MM.1S (cell line): ENCODE data around the gene PDPN.

Experiments used
- DNase-seq: peaks from one replicate; pipeline ENCODE4 v3.0.0-alpha.2; 2015
- H2AFZ ChIP-seq: fragments of 300-600 bp; sonication (generic); 2 replicates; pipeline ENCODE4 v1.6.0; 2016; ENCODE audit warnings: antibody characterized with exemption, low read length
- H3F3A ChIP-seq: fragments of 300-600 bp; sonication (generic); 2 replicates; pipeline ENCODE4 v1.6.1; 2016; ENCODE audit warnings: mild to moderate bottlenecking, antibody characterized with exemption, low read length, moderate library complexity, mixed read lengths; ENCODE audit not compliant: insufficient read depth
- H3K27ac ChIP-seq: fragments of 300-600 bp; sonication (generic); 2 replicates; pipeline ENCODE4 v1.5.1; 2016; ENCODE audit warnings: mild to moderate bottlenecking, low read length
- H3K27me3 ChIP-seq: fragments of 300-600 bp; sonication (generic); replicated peaks from 2 replicates; pipeline ENCODE4 v1.6.0; 2016; ENCODE audit warnings: low read length; ENCODE audit not compliant: insufficient read depth
- H3K36me3 ChIP-seq: fragments of 300-600 bp; sonication (generic); replicated peaks from 2 replicates; pipeline ENCODE4 v1.6.1; 2016; ENCODE audit warnings: mild to moderate bottlenecking, low read length, mixed read lengths; ENCODE audit not compliant: insufficient read depth
- H3K4me1 ChIP-seq: fragments of 300-600 bp; sonication (generic); 2 replicates; pipeline ENCODE4 v1.6.1; 2016; ENCODE audit warnings: low read length, mixed read lengths
- H3K4me2 ChIP-seq: fragments of 300-600 bp; sonication (generic); 2 replicates; pipeline ENCODE4 v1.6.0; 2016; ENCODE audit warnings: low read depth, low read length
- H3K4me3 ChIP-seq: fragments of 300-600 bp; sonication (generic); 2 replicates; pipeline ENCODE4 v1.5.1; 2016; ENCODE audit warnings: low read length, mixed read lengths
- H3K79me2 ChIP-seq: fragments of 300-600 bp; sonication (generic); 2 replicates; pipeline ENCODE4 v1.6.1; 2016; ENCODE audit warnings: mixed run types, low read length, mixed read lengths
- H3K9ac ChIP-seq: fragments of 300-600 bp; sonication (generic); 2 replicates; pipeline ENCODE4 v1.6.1; 2016; ENCODE audit warnings: low read length, mixed read lengths
- H3K9me2 ChIP-seq: fragments of 300-600 bp; sonication (generic); replicated peaks from 2 replicates; pipeline ENCODE4 v1.6.1; 2016; ENCODE audit warnings: mild to moderate bottlenecking, low read length, mixed read lengths; ENCODE audit not compliant: insufficient read depth
- H3K9me3 ChIP-seq: fragments of 300-600 bp; sonication (generic); replicated peaks from 2 replicates; pipeline ENCODE4 v1.6.1; 2016; ENCODE audit warnings: mild to moderate bottlenecking, low read length, mixed read lengths; ENCODE audit not compliant: insufficient read depth
- H4K20me1 ChIP-seq: fragments of 300-600 bp; sonication (generic); 2 replicates; pipeline ENCODE4 v1.6.1; 2016; ENCODE audit warnings: mild to moderate bottlenecking, low read length, moderate library complexity, mixed read lengths; ENCODE audit not compliant: insufficient read depth
- CTCF ChIP-seq: fragments of 300-600 bp; sonication (generic); IDR thresholded peaks from 2 replicates; pipeline ENCODE4 v1.5.1; 2016; ENCODE audit warnings: antibody characterized with exemption, low read length, mixed read lengths
- EZH2 ChIP-seq: fragments of 300-600 bp; sonication (generic); optimal IDR thresholded peaks from 2 replicates; pipeline ENCODE3; 2017; ENCODE audit warnings: low read depth, mild to moderate bottlenecking, antibody characterized with exemption, low read length, mixed read lengths
- EZH2phosphoT487 ChIP-seq: fragments of 300-600 bp; sonication (generic); IDR thresholded peaks from 2 replicates; pipeline ENCODE4 v1.6.1; 2018; ENCODE audit warnings: antibody characterized with exemption, low read length

PDPN gene

GRCh38 chr1:13620825-13621224 is 37.2 kb downstream of the PDPN start:
- no peaks in the 10 kb centered on the region for H3K27me3 ChIP-seq
- H4K20me1 ChIP-seq = no peaks in the 10 kb centered on the region
- H3K4me1 ChIP-seq = no peaks in the 10 kb centered on the region
- H3K4me3 ChIP-seq = no peak overlapping the region
- H3K79me2 ChIP-seq = no peaks in the 10 kb centered on the region
- no peaks in the 10 kb centered on the region for H3K36me3 ChIP-seq
- H3K4me2 ChIP-seq = no peak overlapping the region
- H3K9ac ChIP-seq = no peak overlapping the region
- no peak for DNase-seq
- H3K27ac ChIP-seq = no peak overlapping the region
- no peak for TF ChIP-seq EZH2
- no peak for TF ChIP-seq CTCF
- TF ChIP-seq EZH2phosphoT487 = no peak
- H3K9me2 ChIP-seq = no peaks in the 10 kb centered on the region
- H3F3A ChIP-seq = no peaks in the 10 kb centered on the region
- no peaks in the 10 kb centered on the region for H3K9me3 ChIP-seq
- no peak overlapping the region for H2AFZ ChIP-seq

- Histone ChIP-seq H3K4me3 (no peak overlapping the region), H3K27me3 (no peaks in the 10 kb centered on the region), H3K36me3 (no peaks in the 10 kb centered on the region), H3K9me3 (no peaks in the 10 kb centered on the region), H4K20me1 (no peaks in the 10 kb centered on the region), H3F3A (no peaks in the 10 kb centered on the region), H3K9ac (no peak overlapping the region), H3K9me2 (no peaks in the 10 kb centered on the region), H2AFZ (no peak overlapping the region), H3K79me2 (no peaks in the 10 kb centered on the region), H3K4me2 (no peak overlapping the region), H3K27ac (no peak overlapping the region), H3K4me1 (no peaks in the 10 kb centered on the region)
- TF ChIP-seq EZH2phosphoT487 = no peak
- TF ChIP-seq CTCF = no peak
- TF ChIP-seq EZH2 = no peak
- no peak for DNase-seq
These were observed 38.8 kb downstream of the PDPN start for GRCh38 chr1:13622446-13622845.

GRCh38 chr1:13623021-13623637 is 39.5 kb downstream of the PDPN start:
- H3F3A ChIP-seq = no peaks in the 10 kb centered on the region
- no peak for DNase-seq
- H4K20me1 ChIP-seq = no peaks in the 10 kb centered on the region
- no peak overlapping the region for H3K9ac ChIP-seq
- H3K36me3 ChIP-seq = no peaks in the 10 kb centered on the region
- no peaks in the 10 kb centered on the region for H3K9me3 ChIP-seq
- H2AFZ ChIP-seq = no peak overlapping the region
- no peak for TF ChIP-seq EZH2
- no peak for TF ChIP-seq EZH2phosphoT487
- no peak for TF ChIP-seq CTCF
- H3K4me1 ChIP-seq = no peaks in the 10 kb centered on the region
- H3K27ac ChIP-seq = no peak overlapping the region
- H3K9me2 ChIP-seq = no peaks in the 10 kb centered on the region
- H3K4me2 ChIP-seq = no peak overlapping the region
- H3K4me3 ChIP-seq = no peak overlapping the region
- no peaks in the 10 kb centered on the region for H3K79me2 ChIP-seq
- no peaks in the 10 kb centered on the region for H3K27me3 ChIP-seq
